Immature natural killer cell (primary cell): ENCODE results near the gene TTC34. TPM values are rescaled to one million over a fixed set of nuclear protein-coding genes. Genes with fewer than 3 reads are reported as not detected.

Experiments
- DNase-seq, 3 donors: peaks; one replicate each; pipeline ENCODE4 v3.0.0; 2022; ENCODE audit warnings: mixed read lengths in 1 of 3
- H3K27ac Mint-ChIP-seq, 6 donors: one replicate each; pipeline ENCODE4 v1.8.0; 2020; ENCODE audit warnings: mixed read lengths in 6 of 6, mild to moderate bottlenecking in 5 of 6, inconsistent platforms in 4 of 6, moderate library complexity in 3 of 6
- H3K27me3 Mint-ChIP-seq, 3 donors: one replicate each; pipeline ENCODE4 v1.8.0; 2020 to 2021; ENCODE audit warnings: low read depth in 3 of 3, mild to moderate bottlenecking in 3 of 3, mixed read lengths in 3 of 3, moderate library complexity in 3 of 3, inconsistent platforms in 1 of 3
- H3K36me3 Mint-ChIP-seq, 3 donors: one replicate each; pipeline ENCODE4 v1.8.0; 2020; ENCODE audit warnings: mixed read lengths in 3 of 3, inconsistent platforms in 2 of 3, mild to moderate bottlenecking in 2 of 3
- H3K4me1 Mint-ChIP-seq, 2 donors: one replicate each; pipeline ENCODE4 v1.8.0; 2020; ENCODE audit warnings: inconsistent platforms in 2 of 2, mild to moderate bottlenecking in 2 of 2, mixed read lengths in 2 of 2, moderate library complexity in 1 of 2
- H3K4me3 Mint-ChIP-seq, 5 donors: one replicate each; pipeline ENCODE4 v1.8.0; 2020; ENCODE audit warnings: mild to moderate bottlenecking in 5 of 5, mixed read lengths in 5 of 5, inconsistent platforms in 3 of 5, moderate library complexity in 3 of 5
- H3K9me3 Mint-ChIP-seq, 6 donors: one replicate each; pipeline ENCODE4 v1.8.0; 2020; ENCODE audit warnings: mild to moderate bottlenecking in 6 of 6, mixed read lengths in 6 of 6, inconsistent platforms in 4 of 6, moderate library complexity in 3 of 6
- polyA plus RNA-seq, 3 donors: library from polyadenylated mRNA; unstranded; fragments of 300-500 nt; fragmentation: Illumina TruSeq; gene quantifications; one replicate each; pipeline ENCODE4 v1.2.3, GENCODE V29; 2021

Gene TTC34
- polyA plus RNA-seq, 3 donors from 2014 or later, result 0.07 TPM; not detected in 2

DNA sequence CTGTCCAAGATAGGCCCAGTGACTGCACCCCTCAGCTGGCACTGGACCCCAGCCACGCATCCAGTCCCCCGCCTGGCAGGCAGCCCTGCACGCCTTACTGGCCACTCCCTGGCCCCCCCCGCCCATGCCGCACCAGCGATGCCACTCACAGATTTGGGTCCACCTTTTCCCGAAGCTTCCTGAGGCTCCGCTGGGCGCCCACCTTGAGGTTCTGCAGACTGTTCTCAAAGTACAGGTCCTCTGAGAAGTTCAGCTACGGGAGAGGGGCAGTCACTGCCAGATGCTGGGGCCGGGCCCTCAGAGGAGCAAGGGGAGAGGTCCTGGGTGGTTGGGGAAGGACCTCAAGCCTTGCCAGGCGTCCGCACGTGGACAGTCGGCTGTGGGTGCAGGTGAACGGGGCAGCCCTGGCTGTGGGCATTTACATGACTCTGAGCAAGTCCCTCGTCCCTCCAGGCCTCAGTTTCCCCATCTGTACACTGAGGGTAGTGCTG, 206.8 kb downstream of the TTC34 start:
- no peak for DNase-seq
- H3K36me3 Mint-ChIP-seq, result no peaks in the 10 kb centered on the region
- H3K27me3 Mint-ChIP-seq, result peaks cover 3 to 4% (median 4%) of the 10 kb centered on the region in 3 donors
- no peaks in the 10 kb centered on the region for H3K9me3 Mint-ChIP-seq
- H3K27ac Mint-ChIP-seq, result no peak overlapping the region
- peaks cover 0 to 2% of the 10 kb centered on the region in 2 donors for H3K4me1 Mint-ChIP-seq
- no peak overlapping the region for H3K4me3 Mint-ChIP-seq

- no peaks in the 10 kb centered on the region for H3K9me3 Mint-ChIP-seq
- no peak for DNase-seq
- no peak overlapping the region for H3K4me3 Mint-ChIP-seq
- H3K4me1 Mint-ChIP-seq, result peaks cover 0 to 2% of the 10 kb centered on the region in 2 donors
- H3K27me3 Mint-ChIP-seq, result peaks cover 3 to 4% (median 4%) of the 10 kb centered on the region in 3 donors
- no peak overlapping the region for H3K27ac Mint-ChIP-seq
- H3K36me3 Mint-ChIP-seq, result no peaks in the 10 kb centered on the region
Observed at GRCh38 chr1:2594001-2594640, 207.4 kb downstream of the TTC34 start.

- Mint-ChIP-seq H3K4me1 (peaks cover 0 to 2% of the 10 kb centered on the region in 2 donors), H3K4me3 (no peak overlapping the region), H3K27me3 (peaks cover 3 to 4% (median 4%) of the 10 kb centered on the region in 3 donors), H3K36me3 (no peaks in the 10 kb centered on the region), H3K9me3 (no peaks in the 10 kb centered on the region), H3K27ac (no peak overlapping the region)
- DNase-seq, result no peak
Observed at GRCh38 chr1:2593251-2593878, 208.1 kb downstream of the TTC34 start.

DNA sequence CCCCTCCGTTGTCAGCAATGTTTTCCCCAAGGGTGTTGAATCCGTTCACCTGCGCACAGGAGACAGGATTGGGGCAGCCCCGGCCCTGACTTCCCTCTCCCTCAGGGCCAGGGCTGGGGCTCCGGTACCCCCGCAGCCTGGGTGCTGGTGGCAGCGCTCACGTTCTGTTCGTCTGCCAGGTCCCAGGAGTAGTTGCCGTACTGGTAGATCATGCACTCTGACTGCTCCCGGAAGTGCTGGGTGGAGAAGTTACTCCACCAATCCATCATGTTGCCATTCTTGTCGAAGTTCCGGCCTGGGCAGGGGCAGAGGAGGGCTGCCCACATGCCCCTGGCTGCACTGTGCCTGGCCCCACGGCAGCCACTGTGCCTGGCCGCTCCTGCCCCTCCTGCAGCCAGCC, 208.8 kb downstream of the TTC34 start:
- Mint-ChIP-seq H3K27ac (no peak overlapping the region), H3K4me1 (no peaks in the 10 kb centered on the region), H3K27me3 (peaks cover 0 to 4% (median 0%) of the 10 kb centered on the region in 3 donors), H3K4me3 (peak overlapping the region in 1 of 5 donors; percentile 33), H3K9me3 (no peaks in the 10 kb centered on the region), H3K36me3 (no peaks in the 10 kb centered on the region)
- no peak for DNase-seq

DNA sequence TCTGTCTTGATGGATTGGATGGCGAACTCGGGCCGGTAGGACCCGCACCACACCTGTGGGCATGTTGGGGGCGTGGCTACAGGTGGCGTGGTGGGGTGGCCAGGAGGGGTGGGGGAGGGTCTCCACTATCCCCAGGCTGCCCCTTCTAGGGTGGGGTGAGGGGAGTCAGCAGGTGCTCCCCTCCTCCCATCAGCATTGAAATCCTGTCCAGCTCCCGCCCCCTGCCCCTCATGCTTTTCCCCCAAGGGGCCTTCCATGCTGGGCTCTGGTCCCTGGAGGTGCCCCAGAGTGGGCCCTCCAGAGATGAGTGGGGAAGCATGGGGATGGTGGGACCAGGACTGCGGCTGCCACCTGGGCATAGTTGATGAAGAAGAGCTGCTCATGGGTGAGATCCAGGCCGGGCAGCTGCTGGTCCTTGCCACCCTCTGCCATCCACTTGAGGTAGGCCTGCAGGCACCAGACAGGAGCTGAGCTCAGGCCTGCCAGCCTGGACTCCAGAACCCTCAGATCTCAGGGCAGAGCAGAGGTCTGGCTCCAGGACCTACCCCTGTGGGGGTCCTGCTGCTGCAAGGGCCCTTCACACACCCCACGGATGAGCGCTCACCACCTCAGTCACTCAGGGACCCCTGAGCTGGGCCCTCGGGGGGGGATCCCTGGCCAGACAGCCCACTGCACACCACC, 209.8 kb downstream of the TTC34 start:
- Mint-ChIP-seq H3K27me3 (peaks cover 0 to 1% (median 0%) of the 10 kb centered on the region in 3 donors), H3K9me3 (no peaks in the 10 kb centered on the region), H3K4me3 (no peak overlapping the region), H3K4me1 (no peaks in the 10 kb centered on the region), H3K36me3 (no peaks in the 10 kb centered on the region), H3K27ac (no peak overlapping the region)
- no peak for DNase-seq

DNA sequence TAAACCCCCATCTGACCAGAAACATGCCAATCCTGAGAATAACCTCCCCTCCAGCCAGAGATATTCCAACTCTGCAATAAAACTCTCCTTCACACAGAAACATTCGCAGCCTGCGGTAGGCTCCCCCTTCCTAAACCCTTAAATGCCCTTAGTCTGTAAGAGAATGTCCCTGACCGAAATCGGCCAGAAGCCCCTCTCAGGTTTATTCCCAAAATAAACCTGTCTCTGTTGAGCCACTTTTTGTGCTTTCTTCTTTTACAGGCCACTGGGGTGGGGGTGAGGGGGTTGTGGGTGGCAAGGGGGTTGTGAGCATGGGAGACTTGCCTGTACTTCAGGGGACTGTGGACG, 210.3 kb downstream of the TTC34 start:
- Mint-ChIP-seq H3K27me3 (peaks cover 0 to 4% (median 2%) of the 10 kb centered on the region in 3 donors), H3K27ac (peak overlapping the region in 1 of 6 donors; percentile 56), H3K9me3 (no peaks in the 10 kb centered on the region), H3K36me3 (no peaks in the 10 kb centered on the region), H3K4me3 (no peak overlapping the region), H3K4me1 (no peaks in the 10 kb centered on the region)
- no peak for DNase-seq

DNA sequence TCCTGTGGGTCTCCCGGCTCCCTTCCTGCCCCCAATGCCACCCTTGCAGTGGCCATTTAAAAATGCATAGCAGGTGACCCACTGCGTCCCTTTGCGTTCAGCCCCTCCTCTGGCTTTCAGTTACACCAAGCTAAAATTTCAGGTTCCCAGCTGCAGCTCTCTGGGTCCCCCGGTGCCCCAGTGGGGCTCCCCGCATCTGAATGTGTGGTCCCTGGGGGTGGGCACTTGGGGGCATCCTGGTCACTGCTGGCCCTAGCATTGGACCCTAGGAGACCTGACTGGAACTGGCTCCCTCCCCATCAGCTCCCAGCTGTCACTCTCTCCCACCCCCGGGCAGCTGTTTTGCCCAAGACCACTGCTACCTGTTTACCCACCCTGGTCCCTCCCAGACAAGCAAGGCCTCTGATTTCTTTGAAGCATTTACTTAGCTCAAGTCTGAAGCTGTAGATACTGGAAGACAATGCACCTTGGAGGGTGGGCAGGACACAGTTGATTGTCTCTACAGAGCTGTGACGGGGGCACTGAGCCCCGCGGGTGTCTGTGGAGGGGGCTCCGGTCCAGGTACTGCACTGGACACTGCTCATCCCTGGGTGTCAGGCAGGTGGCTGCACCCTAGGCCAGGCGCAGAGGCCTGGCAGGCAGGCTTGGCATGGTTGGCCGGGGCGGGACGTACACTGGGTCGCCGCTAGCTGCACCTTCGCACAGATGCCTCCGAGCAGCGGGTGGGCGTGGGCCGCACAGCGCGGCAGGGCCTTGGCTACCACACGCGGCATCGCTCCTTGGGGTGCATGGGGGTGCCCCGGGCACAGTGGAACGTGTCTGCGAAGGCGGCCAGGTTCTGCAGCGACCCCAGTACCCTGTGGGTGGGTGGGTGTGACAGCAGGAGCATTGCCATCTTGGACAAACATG, 211.0 kb downstream of the TTC34 start:
- H3K4me1 Mint-ChIP-seq, result peaks cover under 1 to 2% of the 10 kb centered on the region in 2 donors
- H3K4me3 Mint-ChIP-seq, result no peak overlapping the region
- peaks cover 2 to 4% (median 3%) of the 10 kb centered on the region in 3 donors for H3K27me3 Mint-ChIP-seq
- no peaks in the 10 kb centered on the region for H3K36me3 Mint-ChIP-seq
- DNase-seq, result no peak
- H3K9me3 Mint-ChIP-seq, result no peaks in the 10 kb centered on the region
- H3K27ac Mint-ChIP-seq, result no peak overlapping the region

DNA sequence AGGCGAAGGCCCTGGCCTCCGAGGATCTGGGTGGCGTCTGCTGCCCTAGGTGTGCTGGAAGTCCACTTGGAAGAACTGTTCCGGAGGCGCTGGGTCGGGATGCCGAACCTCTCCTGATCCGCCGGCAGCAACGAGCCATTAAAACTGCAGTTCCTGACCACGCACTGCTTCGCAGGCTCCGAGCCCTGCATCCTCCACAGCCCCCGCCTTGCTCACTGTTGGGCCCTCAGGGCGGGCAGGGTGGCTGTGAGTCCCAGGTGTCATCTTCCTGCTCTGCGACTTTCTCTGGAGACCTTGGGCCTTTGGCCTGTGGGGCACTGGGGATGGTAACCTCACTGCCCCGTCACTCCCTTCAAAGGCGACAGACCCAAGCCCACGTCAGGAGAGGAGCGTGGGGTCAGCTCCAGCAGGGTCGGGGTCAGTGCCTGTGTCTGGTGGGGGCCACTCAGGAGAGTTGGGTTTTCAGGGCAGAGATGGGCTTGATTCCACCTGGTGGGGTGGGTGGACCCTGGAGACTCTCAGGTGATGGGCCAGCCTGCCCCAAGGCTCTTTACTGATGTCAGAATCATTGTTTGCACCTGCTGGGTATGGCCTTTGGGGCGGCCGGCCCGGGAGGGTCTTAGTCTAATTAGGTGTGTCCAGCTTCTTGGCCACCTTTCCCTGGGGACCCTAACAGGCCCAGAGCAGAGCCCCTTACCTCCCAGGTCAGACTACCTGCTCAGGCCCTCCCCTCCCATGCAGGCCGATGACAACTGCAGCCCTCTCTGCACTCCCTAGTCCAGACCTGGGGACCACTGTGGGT, 211.9 kb downstream of the TTC34 start:
- Mint-ChIP-seq H3K27ac (no peak overlapping the region), H3K36me3 (no peaks in the 10 kb centered on the region)
- no peak for DNase-seq

GRCh38 chr1:2588661-2589430, 212.6 kb downstream of the TTC34 start:
- no peak for DNase-seq
- no peaks in the 10 kb centered on the region for H3K36me3 Mint-ChIP-seq
- peaks cover 2 to 5% (median 3%) of the 10 kb centered on the region in 3 donors for H3K27me3 Mint-ChIP-seq
- H3K9me3 Mint-ChIP-seq, result no peaks in the 10 kb centered on the region
- H3K4me1 Mint-ChIP-seq, result peaks cover 15 to 18% of the 10 kb centered on the region in 2 donors
- H3K4me3 Mint-ChIP-seq, result peak overlapping the region in 2 of 5 donors; percentile 21 to 47
- H3K27ac Mint-ChIP-seq, result no peak overlapping the region

More for the DNA sequence above, 211.9 kb downstream of the TTC34 start:
- no peaks in the 10 kb centered on the region for H3K9me3 Mint-ChIP-seq
- peaks cover 8 to 11% of the 10 kb centered on the region in 2 donors for H3K4me1 Mint-ChIP-seq
- peaks cover 2 to 7% (median 3%) of the 10 kb centered on the region in 3 donors for H3K27me3 Mint-ChIP-seq
- peak overlapping the region in 1 of 5 donors; percentile 18 for H3K4me3 Mint-ChIP-seq

DNA sequence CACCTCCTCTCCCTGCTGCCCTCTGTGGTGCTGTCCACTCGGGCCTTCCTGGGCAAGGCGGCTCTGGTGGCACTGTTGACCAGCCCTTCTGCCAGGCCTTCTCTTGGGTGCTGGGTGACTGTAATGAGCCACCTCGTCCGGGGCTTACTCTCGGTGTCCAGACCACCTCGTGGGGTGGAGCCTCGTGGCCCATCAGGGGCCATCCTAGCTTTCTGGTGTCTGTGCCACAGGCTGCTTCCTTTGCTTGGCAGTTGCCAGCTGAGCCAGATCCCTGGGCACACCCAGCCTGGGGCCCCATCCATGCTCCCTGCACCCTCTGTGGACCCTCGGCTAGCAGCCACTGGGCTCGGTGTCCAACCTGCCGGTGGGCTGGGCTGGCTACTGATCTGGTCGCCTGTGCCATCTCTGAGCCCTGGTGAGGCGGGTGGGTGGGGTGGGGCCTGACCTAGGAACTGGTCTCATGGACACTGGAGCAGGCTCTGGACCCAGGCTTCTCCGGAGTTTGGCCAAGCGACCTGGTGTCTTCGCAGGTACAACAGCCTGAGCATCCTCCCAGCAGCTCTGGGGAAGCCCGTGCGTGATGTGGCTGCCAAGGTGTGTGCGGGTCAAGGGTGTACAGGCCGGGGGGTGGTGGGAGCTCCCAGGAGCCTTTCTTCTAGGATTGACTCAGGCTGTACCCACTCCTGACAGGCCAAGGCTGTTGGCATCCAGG, 213.5 kb downstream of the TTC34 start:
- peaks cover 15 to 18% of the 10 kb centered on the region in 2 donors for H3K4me1 Mint-ChIP-seq
- no peak overlapping the region for H3K27ac Mint-ChIP-seq
- no peaks in the 10 kb centered on the region for H3K36me3 Mint-ChIP-seq
- H3K27me3 Mint-ChIP-seq, result peaks cover 2 to 5% (median 3%) of the 10 kb centered on the region in 3 donors
- DNase-seq, result no peak
- H3K9me3 Mint-ChIP-seq, result no peaks in the 10 kb centered on the region
- peak overlapping the region in 4 of 5 donors; percentile 38 to 61 (median 52) for H3K4me3 Mint-ChIP-seq

DNA sequence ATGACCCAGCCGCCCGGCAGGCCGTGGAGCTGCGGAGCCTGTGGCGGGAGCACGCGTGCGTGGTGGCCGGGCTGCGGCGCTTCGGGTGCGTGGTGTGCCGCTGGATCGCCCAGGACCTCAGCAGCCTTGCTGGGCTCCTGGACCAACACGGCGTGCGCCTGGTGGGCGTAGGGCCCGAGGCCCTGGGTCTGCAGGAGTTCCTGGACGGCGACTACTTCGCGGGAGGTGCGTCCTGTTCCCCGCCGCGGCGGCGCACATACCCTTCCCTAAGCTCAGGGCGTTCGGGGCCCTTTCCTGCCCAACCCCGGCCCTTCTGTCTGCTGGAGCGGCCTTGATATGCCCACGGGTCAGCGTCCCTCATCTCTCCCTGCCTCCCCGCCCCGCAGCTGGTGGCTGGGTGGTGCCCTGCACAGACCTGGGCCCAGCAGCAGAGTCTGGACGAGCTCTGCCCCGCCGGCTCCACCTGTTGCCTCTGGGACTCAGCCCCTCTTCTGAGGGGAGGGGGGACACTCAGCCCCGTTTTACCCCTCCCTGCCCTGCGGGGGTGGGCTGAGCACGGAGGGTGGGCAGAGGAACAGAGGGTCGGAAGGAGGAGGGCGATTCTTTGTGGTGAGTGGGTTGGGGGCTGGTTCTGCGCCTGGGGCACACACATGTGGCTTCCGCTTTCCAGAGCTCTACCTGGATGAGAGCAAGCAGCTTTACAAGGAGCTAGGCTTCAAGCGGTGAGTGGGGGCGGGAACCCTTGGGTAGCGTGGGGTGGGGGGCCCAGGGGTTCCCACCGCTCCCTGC, 214.2 kb downstream of the TTC34 start:
- DNase-seq, result no peak
- no peaks in the 10 kb centered on the region for H3K36me3 Mint-ChIP-seq
- peaks cover 15 to 18% of the 10 kb centered on the region in 2 donors for H3K4me1 Mint-ChIP-seq
- H3K27me3 Mint-ChIP-seq, result peaks cover 2 to 5% (median 3%) of the 10 kb centered on the region in 3 donors
- peak overlapping the region in 2 of 6 donors; percentile 61 to 91 for H3K27ac Mint-ChIP-seq
- H3K9me3 Mint-ChIP-seq, result no peaks in the 10 kb centered on the region
- H3K4me3 Mint-ChIP-seq, result peak overlapping the region; percentile 55 to 90 (median 63)
